H9 (cell line): ENCODE results near the gene DCAF10. TPM values are rescaled to one million over a fixed set of nuclear protein-coding genes. Genes with fewer than 3 reads are reported as not detected.

Source experiments
- DNase-seq: peaks from one replicate; pipeline ENCODE4 v3.0.0-alpha.2; 2017
- H2AFZ ChIP-seq: one replicate; pipeline ENCODE4 v1.6.1; 2013; ENCODE audit warnings: mild to moderate bottlenecking, low read length, control low read depth, moderate library complexity
- H2AK5ac ChIP-seq: 2 replicates; pipeline ENCODE4 v1.6.1; 2013; ENCODE audit warnings: low read length, control low read depth, mixed read lengths; ENCODE audit not compliant: insufficient read length
- H2BK120ac ChIP-seq: one replicate; pipeline ENCODE4 v1.6.1; 2013; ENCODE audit warnings: low read depth, mild to moderate bottlenecking, low read length, control low read depth, inconsistent platforms; ENCODE audit not compliant: poor library complexity, severe bottlenecking
- H2BK12ac ChIP-seq: 2 replicates; pipeline ENCODE4 v1.6.1; 2013; ENCODE audit warnings: low read length, control low read depth, mixed read lengths, low read depth; ENCODE audit not compliant: insufficient read length
- H2BK15ac ChIP-seq: 2 replicates; pipeline ENCODE4 v1.6.1; 2013; ENCODE audit warnings: low read depth, low read length, control low read depth
- H2BK20ac ChIP-seq: one replicate; pipeline ENCODE4 v1.6.1; 2013; ENCODE audit warnings: low read depth, mild to moderate bottlenecking, low read length, control low read depth, inconsistent platforms; ENCODE audit not compliant: poor library complexity, severe bottlenecking
- H2BK5ac ChIP-seq: 2 replicates; pipeline ENCODE4 v1.6.1; 2013; ENCODE audit warnings: low read length, control low read depth, mixed read lengths; ENCODE audit not compliant: insufficient read length
- H3K14ac ChIP-seq: 2 replicates; pipeline ENCODE4 v1.6.1; 2013; ENCODE audit warnings: low read length, control low read depth; ENCODE audit not compliant: insufficient read depth
- H3K18ac ChIP-seq: 2 replicates; pipeline ENCODE4 v1.6.1; 2013; ENCODE audit warnings: low read depth, mild to moderate bottlenecking, mixed read lengths, low read length, control low read depth; ENCODE audit not compliant: insufficient read length
- H3K23ac ChIP-seq: 2 replicates; pipeline ENCODE4 v1.6.1; 2013; ENCODE audit warnings: low read length, control low read depth, mixed read lengths, low read depth; ENCODE audit not compliant: insufficient read length
- H3K23me2 ChIP-seq: 2 replicates; pipeline ENCODE4 v1.6.1; 2013; ENCODE audit warnings: low read depth, mild to moderate bottlenecking, mixed read lengths, low read length, control low read depth; ENCODE audit not compliant: insufficient read length, poor library complexity, severe bottlenecking
- H3K27ac ChIP-seq: 2 replicates; pipeline ENCODE4 v1.5.1; 2013; ENCODE audit warnings: low read length, control low read depth, mixed read lengths, low read depth; ENCODE audit not compliant: insufficient read length
- H3K27me3 ChIP-seq: 2 replicates; pipeline ENCODE4 v1.6.1; 2013; ENCODE audit warnings: low read length, control low read depth, inconsistent platforms; ENCODE audit not compliant: insufficient read depth
- H3K4ac ChIP-seq: 2 replicates; pipeline ENCODE4 v1.6.1; 2013; ENCODE audit warnings: low read depth, mild to moderate bottlenecking, control low read depth, inconsistent platforms, low read length, moderate library complexity
- H3K4me1 ChIP-seq: 2 replicates; pipeline ENCODE4 v1.6.1; 2013; ENCODE audit warnings: low read length, control low read depth, inconsistent platforms; ENCODE audit not compliant: insufficient read depth
- H3K4me2 ChIP-seq: 2 replicates; pipeline ENCODE4 v1.6.1; 2013; ENCODE audit warnings: low read length, control low read depth, mixed read lengths; ENCODE audit not compliant: insufficient read length, insufficient read depth
- H3K56ac ChIP-seq: 2 replicates; pipeline ENCODE4 v1.6.1; 2013; ENCODE audit warnings: low read depth, mild to moderate bottlenecking, mixed read lengths, low read length, control low read depth; ENCODE audit not compliant: insufficient read length
- H3K79me1 ChIP-seq: 2 replicates; pipeline ENCODE4 v1.6.1; 2013; ENCODE audit warnings: low read depth, mild to moderate bottlenecking, moderate library complexity, low read length, control low read depth, inconsistent platforms; ENCODE audit not compliant: insufficient read depth, poor library complexity, severe bottlenecking
- H3K79me2 ChIP-seq: 2 replicates; pipeline ENCODE4 v1.6.1; 2013; ENCODE audit warnings: low read length, control low read depth, inconsistent platforms; ENCODE audit not compliant: insufficient read depth
- H3K9ac ChIP-seq: 2 replicates; pipeline ENCODE4 v1.6.1; 2013; ENCODE audit warnings: low read length, control low read depth, mixed read lengths; ENCODE audit not compliant: insufficient read length; ENCODE audit errors: extremely low read depth
- H3K9me3 ChIP-seq: one replicate; pipeline ENCODE4 v1.6.1; 2013; ENCODE audit warnings: low read depth, low read length, inconsistent platforms; ENCODE audit not compliant: control insufficient read depth
- H3T11ph ChIP-seq: one replicate; pipeline ENCODE4 v1.6.1; 2013; ENCODE audit warnings: mild to moderate bottlenecking, low read length, control low read depth, inconsistent platforms
- H4K20me1 ChIP-seq: one replicate; pipeline ENCODE4 v1.6.1; 2013; ENCODE audit not compliant: control insufficient read depth, insufficient read length, insufficient read depth
- H4K5ac ChIP-seq: 2 replicates; pipeline ENCODE4 v1.6.1; 2013; ENCODE audit warnings: low read depth, mild to moderate bottlenecking, mixed read lengths, low read length, control low read depth; ENCODE audit not compliant: insufficient read length
- H4K8ac ChIP-seq: replicated peaks from 2 replicates; pipeline ENCODE4 v1.6.1; 2013; ENCODE audit warnings: low read length, control low read depth, mixed read lengths, low read depth; ENCODE audit not compliant: insufficient read length
- H4K91ac ChIP-seq: 2 replicates; pipeline ENCODE4 v1.6.1; 2013; ENCODE audit warnings: low read depth, mild to moderate bottlenecking, moderate library complexity, mixed read lengths, low read length, control low read depth; ENCODE audit not compliant: insufficient read length
- H3K27ac Mint-ChIP-seq, 3 experiments: 2 replicates in 2 of 3; 3 replicates in 1 of 3; pipeline ENCODE4 v1.8.0; 2020 to 2021; ENCODE audit warnings: mixed read lengths in 3 of 3, mild to moderate bottlenecking in 1 of 3, moderate library complexity in 1 of 3
- H3K27me3 Mint-ChIP-seq: 2 replicates; pipeline ENCODE4 v1.8.0; 2021; ENCODE audit warnings: low read depth, mild to moderate bottlenecking, moderate library complexity, mixed read lengths
- H3K36me3 Mint-ChIP-seq, 3 experiments: 2 replicates in 2 of 3; 3 replicates in 1 of 3; pipeline ENCODE4 v1.8.0; 2020 to 2021; ENCODE audit warnings: low read depth in 3 of 3, mixed read lengths in 3 of 3; ENCODE audit not compliant: insufficient read depth in 1 of 3
- H3K4me1 Mint-ChIP-seq, 2 experiments: 2 replicates each; pipeline ENCODE4 v1.8.0; 2020; ENCODE audit warnings: mixed read lengths in 2 of 2
- H3K4me3 Mint-ChIP-seq, 2 experiments: 2 replicates in 1 of 2; 3 replicates in 1 of 2; pipeline ENCODE4 v1.8.0; 2020 to 2021; ENCODE audit warnings: mild to moderate bottlenecking in 2 of 2, mixed read lengths in 2 of 2, moderate library complexity in 1 of 2
- H3K9me3 Mint-ChIP-seq, 2 experiments: 2 replicates in 1 of 2; 3 replicates in 1 of 2; pipeline ENCODE4 v1.8.0; 2020; ENCODE audit warnings: mild to moderate bottlenecking in 2 of 2, mixed read lengths in 2 of 2, moderate library complexity in 1 of 2
- CTCF ChIP-seq: fragments of 200-600 bp; sonication (generic); conservative IDR thresholded peaks from 3 replicates; pipeline ENCODE4 v1.8.0; 2021; ENCODE audit warnings: antibody characterized with exemption, mild to moderate bottlenecking
- WGBS: extraction: QIAGEN DNeasy Blood & Tissue Kit; methylation state at CpG from one replicate; pipeline ENCODE4 v1.1.7; 2013; ENCODE audit warnings: missing lambda C conversion rate, low lambda C conversion rate, mixed read lengths; ENCODE audit not compliant: insufficient read length; ENCODE audit errors: extremely low coverage; 5-methylcytosine and 5-hydroxymethylcytosine counted together
- total RNA-seq: library from RNA; stranded (reverse); gene quantifications from 2 replicates; pipeline ENCODE4 v1.2.1, GENCODE V29; 2021

DCAF10 gene
- total RNA-seq, 1 experiment from 2014 or later = 13.4 TPM

- Histone ChIP-seq H2BK120ac (no peak overlapping the region), H3K56ac (no peak overlapping the region), H4K91ac (no peak overlapping the region), H4K5ac (no peak overlapping the region), H3K14ac (no peak overlapping the region), H3K27me3 (no peaks in the 10 kb centered on the region), H2BK5ac (no peak overlapping the region), H3K4me2 (no peak overlapping the region), H3T11ph (no peak overlapping the region), H3K79me1 (no peaks in the 10 kb centered on the region), H2BK15ac (no peak overlapping the region), H4K20me1 (no peaks in the 10 kb centered on the region), H3K23me2 (no peaks in the 10 kb centered on the region), H2BK20ac (no peak overlapping the region), H2AK5ac (no peak overlapping the region), H2AFZ (no peak overlapping the region), H3K27ac (no peak overlapping the region), H3K79me2 (no peaks in the 10 kb centered on the region), H3K18ac (no peak overlapping the region), H3K23ac (no peak overlapping the region), H3K9me3 (no peaks in the 10 kb centered on the region), H2BK12ac (no peak overlapping the region), H3K9ac (no peak overlapping the region), H3K4ac (no peak overlapping the region), H4K8ac (no peak overlapping the region), H3K4me1 (no peaks in the 10 kb centered on the region; the same call in 1 of the 2 replicates)
- no peak for DNase-seq
- H3K27me3 Mint-ChIP-seq = no peaks in the 10 kb centered on the region
- peaks cover 0 to 8% (median 0%) of the 10 kb centered on the region in 3 experiments; a peak in 1 of 7 replicates for H3K36me3 Mint-ChIP-seq
- H3K4me1 Mint-ChIP-seq = peaks cover 24 to 38% of the 10 kb centered on the region in 2 experiments
- no peak for TF ChIP-seq CTCF
- H3K9me3 Mint-ChIP-seq = no peaks in the 10 kb centered on the region
- WGBS = no CpG with 5 or more reads among the region's 14 CpGs
- H3K4me3 Mint-ChIP-seq = no peak overlapping the region
- H3K27ac Mint-ChIP-seq = 0 out of 7 replicates have a peak overlapping the region, but pooled peaks of 2 of the 3 experiments have one; percentile 23 to 35
Observed at GRCh38 chr9:37915911-37916470, 115.4 kb downstream of the DCAF10 start.
